BJ (cell line): ENCODE results near the gene TAAR8. TPM values are rescaled to one million over a fixed set of nuclear protein-coding genes. Genes with fewer than 3 reads are reported as not detected.

Source experiments
- CTCF ChIA-PET: fragments of 350-600 bp; formaldehyde crosslinking; extraction: SDS; loops from one replicate; lab custom pipeline; 2021; ENCODE audit warnings: antibody characterized with exemption, inconsistent platforms; lab: Yijun Ruan, JAX
- POLR2A ChIA-PET: fragments of 300-600 bp; sonication (Branson Sonifier 250); formaldehyde crosslinking; extraction: SDS; loops from one replicate; lab custom pipeline; 2021; ENCODE audit warnings: antibody characterized with exemption; lab: Charles Lee
- DNase-seq: peaks from one replicate; pipeline ENCODE4 v3.0.0-alpha.2; 2011; ENCODE audit warnings: low read depth
- H3K27me3 ChIP-seq: 2 replicates; pipeline ENCODE4 v1.6.0; 2011; ENCODE audit warnings: low read length; ENCODE audit not compliant: control insufficient read depth, insufficient read depth
- H3K36me3 ChIP-seq: 2 replicates; pipeline ENCODE4 v1.5.1; 2011; ENCODE audit warnings: low read length; ENCODE audit not compliant: control insufficient read depth, insufficient read depth
- H3K4me3 ChIP-seq: 2 replicates; pipeline ENCODE4 v1.5.1; 2011; ENCODE audit warnings: low read depth, mild to moderate bottlenecking, control low read depth, low read length
- polyA plus RNA-seq: library from polyadenylated mRNA; depleted of rRNA; stranded (reverse); fragments of >200 nt; gene quantifications from 2 replicates; pipeline ENCODE4 v1.2.3, GENCODE V29; 2011
- TF ChIP-seq, protein P1 (sequence below): IDR thresholded peaks from 2 replicates; pipeline ENCODE4 v1.5.1; 2011; ENCODE audit warnings: low read depth, mild to moderate bottlenecking, control low read depth, inconsistent platforms, low read length, moderate library complexity; ENCODE audit not compliant: insufficient read depth

The TAAR8 gene
- polyA plus RNA-seq, 1 experiment, result not detected

DNA sequence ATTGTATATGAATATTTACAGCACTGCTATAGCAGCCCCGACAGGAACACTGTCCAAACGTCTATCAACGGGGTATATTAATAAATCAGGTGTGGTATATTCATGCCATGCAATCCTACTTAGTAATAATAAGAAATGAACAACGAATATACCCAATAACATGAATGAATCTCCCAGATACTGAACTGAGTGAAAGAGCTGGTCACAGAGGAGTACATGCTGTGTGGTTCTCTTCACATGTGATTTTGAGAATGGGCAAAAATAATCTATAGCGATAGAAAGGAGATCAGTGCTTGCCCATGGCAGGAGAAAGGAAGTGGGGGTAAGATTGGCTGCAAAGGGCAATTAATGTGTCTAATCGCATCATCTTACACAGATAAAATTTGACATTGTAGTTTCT is 13.9 kb downstream of the TAAR8 start:
- H3K36me3 ChIP-seq, result no peaks in the 10 kb centered on the region
- POLR2A ChIA-PET, result no interaction called here
- H3K4me3 ChIP-seq, result no peak overlapping the region
- CTCF ChIA-PET, result interaction anchor here (1.0 kb wide), 1 partner anchor 22 kb away, joined by 3 read pairs; no protein-coding TSS in a partner anchor
- H3K27me3 ChIP-seq, result 0 out of 2 replicates have a peak, but pooled peaks cover 4% of the 10 kb centered on the region
- TF ChIP-seq, protein P1, sequence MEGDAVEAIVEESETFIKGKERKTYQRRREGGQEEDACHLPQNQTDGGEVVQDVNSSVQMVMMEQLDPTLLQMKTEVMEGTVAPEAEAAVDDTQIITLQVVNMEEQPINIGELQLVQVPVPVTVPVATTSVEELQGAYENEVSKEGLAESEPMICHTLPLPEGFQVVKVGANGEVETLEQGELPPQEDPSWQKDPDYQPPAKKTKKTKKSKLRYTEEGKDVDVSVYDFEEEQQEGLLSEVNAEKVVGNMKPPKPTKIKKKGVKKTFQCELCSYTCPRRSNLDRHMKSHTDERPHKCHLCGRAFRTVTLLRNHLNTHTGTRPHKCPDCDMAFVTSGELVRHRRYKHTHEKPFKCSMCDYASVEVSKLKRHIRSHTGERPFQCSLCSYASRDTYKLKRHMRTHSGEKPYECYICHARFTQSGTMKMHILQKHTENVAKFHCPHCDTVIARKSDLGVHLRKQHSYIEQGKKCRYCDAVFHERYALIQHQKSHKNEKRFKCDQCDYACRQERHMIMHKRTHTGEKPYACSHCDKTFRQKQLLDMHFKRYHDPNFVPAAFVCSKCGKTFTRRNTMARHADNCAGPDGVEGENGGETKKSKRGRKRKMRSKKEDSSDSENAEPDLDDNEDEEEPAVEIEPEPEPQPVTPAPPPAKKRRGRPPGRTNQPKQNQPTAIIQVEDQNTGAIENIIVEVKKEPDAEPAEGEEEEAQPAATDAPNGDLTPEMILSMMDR, result no peak
- DNase-seq, result no peak

DNA sequence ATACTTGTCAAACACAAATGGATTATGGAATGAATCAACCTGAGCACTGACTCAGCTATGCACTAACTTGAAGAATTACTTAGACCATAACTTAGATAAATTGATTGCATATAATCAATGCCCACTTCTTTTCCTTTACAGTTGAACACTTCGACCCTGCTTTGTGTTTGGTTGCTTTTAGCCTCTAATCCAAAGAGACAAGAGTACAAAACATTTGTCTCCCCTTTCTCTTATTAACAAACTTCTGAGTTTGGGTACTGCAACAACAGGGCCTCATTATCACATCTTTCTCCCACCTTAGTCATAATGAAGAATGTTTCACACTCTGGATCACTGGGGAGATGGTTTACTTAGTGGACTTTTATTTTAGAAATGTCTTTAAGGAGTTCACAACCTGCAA is 15.1 kb downstream of the TAAR8 start:
- TF ChIP-seq, protein P1, result no peak
- DNase-seq, result no peak
- Histone ChIP-seq H3K4me3 (no peak overlapping the region), H3K36me3 (no peaks in the 10 kb centered on the region), H3K27me3 (0 out of 2 replicates have a peak, but pooled peaks cover 4% of the 10 kb centered on the region)
- POLR2A ChIA-PET, result no interaction called here
- CTCF ChIA-PET, result no interaction called here

DNA sequence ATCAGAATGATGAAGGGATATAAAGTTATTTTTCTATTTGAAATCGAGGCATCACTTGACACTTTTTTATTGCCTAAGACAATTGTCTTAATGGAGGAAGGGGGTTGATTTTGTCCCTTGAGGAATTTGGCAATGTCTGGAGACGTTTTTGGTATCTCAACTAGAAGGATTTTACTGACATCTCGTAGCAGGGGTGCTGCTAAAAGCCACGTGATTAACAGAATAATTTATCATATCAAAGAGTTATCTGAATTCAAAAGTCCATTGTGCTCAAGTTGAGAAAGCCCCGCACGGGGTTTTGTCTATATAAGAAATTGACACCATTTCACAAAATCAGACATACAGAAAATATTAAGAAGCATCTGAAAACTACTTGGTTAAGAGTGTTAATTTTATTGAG is 16.1 kb downstream of the TAAR8 start:
- Histone ChIP-seq H3K4me3 (no peak overlapping the region), H3K27me3 (0 out of 2 replicates have a peak, but pooled peaks cover 4% of the 10 kb centered on the region), H3K36me3 (no peaks in the 10 kb centered on the region)
- CTCF ChIA-PET, result no interaction called here
- TF ChIP-seq, protein P1, result no peak
- no peak for DNase-seq
- POLR2A ChIA-PET, result no interaction called here

DNA sequence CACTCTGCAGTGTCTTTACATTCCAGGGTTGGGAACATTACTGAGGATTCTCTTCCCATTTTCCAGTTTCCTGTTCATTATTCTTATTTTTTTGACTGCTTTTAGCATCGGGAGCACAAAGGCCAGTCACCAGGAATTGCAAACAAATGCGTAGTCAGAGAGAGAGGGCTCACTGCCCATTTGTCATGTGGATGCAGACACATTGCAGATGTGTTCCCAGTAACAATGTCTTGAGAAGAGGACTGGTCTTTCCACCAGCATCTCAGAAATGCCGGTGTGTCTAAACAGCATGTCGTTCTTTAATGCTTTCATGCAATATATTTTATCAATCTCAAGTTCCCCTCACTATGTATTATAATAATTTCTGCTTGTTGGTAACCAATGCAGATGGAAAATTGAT is 16.7 kb downstream of the TAAR8 start:
- DNase-seq, result no peak
- TF ChIP-seq, protein P1, result no peak
- Histone ChIP-seq H3K4me3 (no peak overlapping the region), H3K36me3 (no peaks in the 10 kb centered on the region), H3K27me3 (0 out of 2 replicates have a peak, but pooled peaks cover 4% of the 10 kb centered on the region)
- POLR2A ChIA-PET, result no interaction called here
- CTCF ChIA-PET, result no interaction called here

DNA sequence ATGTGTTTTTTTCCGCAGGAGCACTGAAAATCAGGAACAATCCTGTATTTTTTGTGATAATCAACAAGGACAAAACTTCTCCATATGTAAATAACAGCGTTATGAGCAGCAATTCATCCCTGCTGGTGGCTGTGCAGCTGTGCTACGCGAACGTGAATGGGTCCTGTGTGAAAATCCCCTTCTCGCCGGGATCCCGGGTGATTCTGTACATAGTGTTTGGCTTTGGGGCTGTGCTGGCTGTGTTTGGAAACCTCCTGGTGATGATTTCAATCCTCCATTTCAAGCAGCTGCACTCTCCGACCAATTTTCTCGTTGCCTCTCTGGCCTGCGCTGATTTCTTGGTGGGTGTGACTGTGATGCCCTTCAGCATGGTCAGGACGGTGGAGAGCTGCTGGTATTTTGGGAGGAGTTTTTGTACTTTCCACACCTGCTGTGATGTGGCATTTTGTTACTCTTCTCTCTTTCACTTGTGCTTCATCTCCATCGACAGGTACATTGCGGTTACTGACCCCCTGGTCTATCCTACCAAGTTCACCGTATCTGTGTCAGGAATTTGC is 17.8 kb downstream of the TAAR8 start, which contains the start of gene TAAR6:
TSS of gene TAAR6 (plus strand) at position 102 of the 557 bp plus-strand sequence. CDS start at position 102, 0 bp downstream.
- Histone ChIP-seq H3K4me3 (no peak within 1 kb of the TSS), H3K27me3 (0 out of 2 replicates have a peak, but pooled peaks cover 4% of the 10 kb centered on the region), H3K36me3 (no peaks in the 10 kb centered on the region)
- ChIA-PET POLR2A (no interaction called here), CTCF (no interaction called here)
- TF ChIP-seq, protein P1, result no peak
- no peak for DNase-seq
